IMR-90 (cell line): Measurements from ENCODE around the gene NEIL3. TPM values are rescaled to one million over a fixed set of nuclear protein-coding genes. Genes with fewer than 3 reads are reported as not detected.

Experiments used
- ATAC-seq: fragments of 200-7000 bp; cut with Tn5 transposase; 2 replicates; pipeline ENCODE4 v1.9.1; 2020; ENCODE audit warnings: low read depth, mild to moderate bottlenecking, moderate library complexity
- BruUV-seq: library from RNA; stranded (reverse); fragments of 400-500 nt; replicated peaks from 2 replicates; lab custom pipeline; 2021; lab: Mats Ljungman, UMichigan
- CTCF ChIA-PET: fragments of 300-600 bp; formaldehyde crosslinking; extraction: SDS; loops from one replicate; lab custom pipeline; 2021; ENCODE audit warnings: antibody characterized with exemption; lab: Yijun Ruan, JAX
- POLR2A ChIA-PET: fragments of 300-600 bp; sonication (Branson Sonifier 250); formaldehyde crosslinking; loops from one replicate; lab custom pipeline; 2022; ENCODE audit warnings: antibody characterized with exemption; ENCODE audit not compliant: unreplicated experiment; lab: Charles Lee
- DNase-seq: peaks from one replicate; pipeline ENCODE4 v3.0.0; 2013
- H2AFZ ChIP-seq: replicated peaks from 2 replicates; pipeline ENCODE3; 2013; ENCODE audit warnings: low read length, mild to moderate bottlenecking; ENCODE audit not compliant: poor library complexity
- H2AK5ac ChIP-seq: 2 replicates; pipeline ENCODE4 v1.6.1; 2013; ENCODE audit warnings: low read depth, low read length, inconsistent platforms
- H2AK9ac ChIP-seq: replicated peaks from 2 replicates; pipeline ENCODE3; 2013; ENCODE audit warnings: mild to moderate bottlenecking, low read depth, low read length, moderate library complexity; ENCODE audit not compliant: poor library complexity
- H2BK120ac ChIP-seq: 2 replicates; pipeline ENCODE4 v1.6.1; 2013; ENCODE audit warnings: low read depth, low read length, inconsistent platforms
- H2BK15ac ChIP-seq: 3 replicates; pipeline ENCODE4 v1.6.1; 2013; ENCODE audit warnings: low read depth, low read length, inconsistent platforms
- H2BK20ac ChIP-seq: 2 replicates; pipeline ENCODE4 v1.6.1; 2013; ENCODE audit warnings: low read depth, mild to moderate bottlenecking, inconsistent platforms, low read length, moderate library complexity
- H2BK5ac ChIP-seq: 2 replicates; pipeline ENCODE4 v1.6.1; 2013; ENCODE audit warnings: mild to moderate bottlenecking, low read depth, low read length, inconsistent platforms; ENCODE audit not compliant: poor library complexity, severe bottlenecking
- H3K14ac ChIP-seq: replicated peaks from 2 replicates; pipeline ENCODE4 v1.6.1; 2013; ENCODE audit warnings: low read depth, low read length, inconsistent platforms
- H3K18ac ChIP-seq: 2 replicates; pipeline ENCODE4 v1.6.1; 2013; ENCODE audit warnings: low read depth, low read length, control low read depth
- H3K23ac ChIP-seq: 2 replicates; pipeline ENCODE4 v1.6.1; 2013; ENCODE audit warnings: low read depth, low read length, inconsistent platforms
- H3K27ac ChIP-seq: 2 replicates; pipeline ENCODE4 v1.5.1; 2013; ENCODE audit warnings: mild to moderate bottlenecking, control low read depth, low read length; ENCODE audit not compliant: insufficient read depth
- H3K27me3 ChIP-seq: 2 replicates; pipeline ENCODE4 v1.6.1; 2013; ENCODE audit warnings: low read length; ENCODE audit not compliant: control insufficient read depth, insufficient read depth
- H3K36me3 ChIP-seq: 2 replicates; pipeline ENCODE4 v1.6.1; 2013; ENCODE audit warnings: low read length, mixed read lengths; ENCODE audit not compliant: control insufficient read depth, insufficient read depth
- H3K4ac ChIP-seq: 2 replicates; pipeline ENCODE4 v1.6.1; 2013; ENCODE audit warnings: low read depth, low read length, inconsistent platforms
- H3K4me1 ChIP-seq: 2 replicates; pipeline ENCODE4 v1.6.1; 2013; ENCODE audit warnings: low read length, mixed read lengths; ENCODE audit not compliant: control insufficient read depth, insufficient read depth
- H3K4me2 ChIP-seq: 2 replicates; pipeline ENCODE4 v1.6.1; 2013; ENCODE audit warnings: low read depth, mild to moderate bottlenecking, control low read depth, low read length, moderate library complexity
- H3K4me3 ChIP-seq: 2 replicates; pipeline ENCODE4 v1.5.1; 2013; ENCODE audit warnings: low read depth, mild to moderate bottlenecking, control low read depth, low read length, moderate library complexity; ENCODE audit not compliant: insufficient read depth
- H3K56ac ChIP-seq: 2 replicates; pipeline ENCODE4 v1.6.1; 2013; ENCODE audit warnings: low read length, inconsistent platforms; ENCODE audit not compliant: insufficient read depth; ENCODE audit errors: extremely low read depth
- H3K79me1 ChIP-seq, 2 experiments: 2 replicates each; pipeline ENCODE4 v1.6.1; 2013; ENCODE audit warnings: low read length in 2 of 2, inconsistent platforms in 1 of 2, low read depth in 1 of 2
- H3K9ac ChIP-seq: 2 replicates; pipeline ENCODE4 v1.6.1; 2013; ENCODE audit warnings: low read depth, low read length, control low read depth
- H3K9me1 ChIP-seq: 2 replicates; pipeline ENCODE4 v1.6.1; 2013; ENCODE audit warnings: low read length, inconsistent platforms; ENCODE audit not compliant: insufficient read depth
- H3K9me3 ChIP-seq: 2 replicates; pipeline ENCODE4 v1.6.1; 2013; ENCODE audit warnings: low read length; ENCODE audit not compliant: control insufficient read depth, insufficient read depth
- H4K20me1 ChIP-seq: 2 replicates; pipeline ENCODE4 v1.6.1; 2013; ENCODE audit warnings: low read length, inconsistent platforms; ENCODE audit not compliant: insufficient read depth
- H4K5ac ChIP-seq: 2 replicates; pipeline ENCODE4 v1.6.1; 2013; ENCODE audit warnings: mild to moderate bottlenecking, low read depth, low read length, control low read depth
- H4K8ac ChIP-seq, 2 experiments: 2 replicates each; pipeline ENCODE4 v1.6.1; 2013; ENCODE audit warnings: low read depth in 2 of 2, low read length in 2 of 2, control low read depth in 1 of 2, inconsistent platforms in 1 of 2
- H4K91ac ChIP-seq: 2 replicates; pipeline ENCODE4 v1.6.1; 2013; ENCODE audit warnings: low read depth, low read length, inconsistent platforms; ENCODE audit not compliant: insufficient read depth
- BHLHE40 ChIP-seq: fragments of 150-350 bp; IDR thresholded peaks from 2 replicates; pipeline ENCODE4 v1.6.1; 2016; ENCODE audit warnings: mild to moderate bottlenecking, low read depth, low read length
- CEBPB ChIP-seq: IDR thresholded peaks from 2 replicates; pipeline ENCODE4 v1.6.1; 2012; ENCODE audit warnings: low read depth, low read length, improper control_type of control experiment
- CHD1 ChIP-seq: IDR thresholded peaks from 2 replicates; pipeline ENCODE4 v1.6.1; 2012; ENCODE audit warnings: low read depth, low read length, improper control_type of control experiment
- CTCF ChIP-seq: conservative IDR thresholded peaks from 2 replicates; pipeline ENCODE4 v1.5.1; 2012; ENCODE audit warnings: mild to moderate bottlenecking, low read depth, low read length, improper control_type of control experiment
- ELK1 ChIP-seq: fragments of 150-350 bp; IDR thresholded peaks from 2 replicates; pipeline ENCODE4 v1.6.1; 2016; ENCODE audit warnings: low read depth, mild to moderate bottlenecking, low read length, moderate library complexity, borderline replicate concordance
- FOS ChIP-seq: fragments of 150-350 bp; IDR thresholded peaks from 2 replicates; pipeline ENCODE4 v1.6.1; 2016; ENCODE audit warnings: low read depth, low read length
- MAFK ChIP-seq: IDR thresholded peaks from 2 replicates; pipeline ENCODE4 v1.6.1; 2012; ENCODE audit warnings: low read depth, low read length, improper control_type of control experiment
- MAZ ChIP-seq: IDR thresholded peaks from 2 replicates; pipeline ENCODE4 v1.6.1; 2012; ENCODE audit warnings: low read depth, mild to moderate bottlenecking, low read length, improper control_type of control experiment, moderate library complexity, borderline replicate concordance
- MXI1 ChIP-seq: IDR thresholded peaks from 2 replicates; pipeline ENCODE4 v1.6.1; 2012; ENCODE audit warnings: low read depth, mild to moderate bottlenecking, low read length, moderate library complexity, borderline replicate concordance
- NFE2L2 ChIP-seq: fragments of 150-350 bp; IDR thresholded peaks from 2 replicates; pipeline ENCODE4 v1.6.1; 2016; ENCODE audit warnings: low read depth, mild to moderate bottlenecking, low read length
- POLR2A ChIP-seq: IDR thresholded peaks from 2 replicates; pipeline ENCODE4 v1.6.1; 2012; ENCODE audit warnings: mild to moderate bottlenecking, low read depth, low read length
- RAD21 ChIP-seq: IDR thresholded peaks from 2 replicates; pipeline ENCODE4 v1.6.1; 2012; ENCODE audit warnings: low read length, improper control_type of control experiment
- RCOR1 ChIP-seq: IDR thresholded peaks from 2 replicates; pipeline ENCODE4 v1.6.1; 2012; ENCODE audit warnings: mild to moderate bottlenecking, low read length, improper control_type of control experiment; ENCODE audit not compliant: insufficient replicate concordance
- RFX5 ChIP-seq: IDR thresholded peaks from 2 replicates; pipeline ENCODE4 v1.8.0; 2012; ENCODE audit warnings: low read depth, mild to moderate bottlenecking, low read length, moderate library complexity
- SMC3 ChIP-seq: fragments of 150-350 bp; IDR thresholded peaks from 2 replicates; pipeline ENCODE4 v1.6.1; 2016; ENCODE audit warnings: low read depth, mild to moderate bottlenecking, antibody characterized with exemption, low read length, moderate library complexity
- USF2 ChIP-seq: fragments of 150-350 bp; IDR thresholded peaks from 2 replicates; pipeline ENCODE4 v1.6.1; 2017; ENCODE audit warnings: mild to moderate bottlenecking, antibody characterized with exemption, low read length, low read depth
- WGBS, 2 experiments: methylation state at CpG; one replicate each; pipeline versions ENCODE4 v1.1.5 to v1.1.7; 2013; ENCODE audit warnings: missing lambda C conversion rate in 2 of 2; ENCODE audit not compliant: insufficient read length in 1 of 2; ENCODE audit errors: extremely low coverage in 2 of 2; 5-methylcytosine and 5-hydroxymethylcytosine counted together
- dilution Hi-C: fragments of 300-500 bp; cut with HindIII; formaldehyde crosslinking; loops from one replicate; pipeline ENCODE4 v1.14.3; 2018; ENCODE audit warnings: low sequenced_read_pairs; ENCODE audit not compliant: unreplicated experiment
- in situ Hi-C: fragments of 300-500 bp; cut with MboI; formaldehyde crosslinking; loops from 3 replicates; pipeline ENCODE4 v1.14.3; 2019; ENCODE audit warnings: low sequenced_read_pairs, inconsistent platforms, mixed read lengths
- intact Hi-C: fragments of 100-400 bp; cut with micrococcal nuclease; formaldehyde crosslinking; loops from 2 replicates; pipeline ENCODE4 v1.10.0; 2022
- polyA plus RNA-seq, 3 experiments: library from polyadenylated mRNA; depleted of rRNA; stranded (reverse); fragments of >200 nt; gene quantifications; 2 replicates each; pipeline ENCODE4 v1.2.3, GENCODE V29; 2012; ENCODE audit warnings: low replicate concordance in 1 of 3
- total RNA-seq: library from RNA; depleted of rRNA; stranded (reverse); fragments of >200 nt; gene quantifications from 2 replicates; pipeline ENCODE4 v1.2.3, GENCODE V29; 2012

NEIL3 gene
- total and polyA plus RNA-seq, 2 of the 4 experiments (the other 2 are of a cell fraction) = 4.4 to 7.9 TPM

GRCh38 chr4:177292171-177292570 is 17.5 kb upstream of the NEIL3 start:
- ChIA-PET POLR2A (no interaction called here), CTCF (no interaction called here)
- H3K27me3 ChIP-seq = no peaks in the 10 kb centered on the region
- H3K9me3 ChIP-seq = no peaks in the 10 kb centered on the region
- no peak overlapping the region for H2BK15ac ChIP-seq
- H2BK5ac ChIP-seq = no peak overlapping the region
- no peak overlapping the region for H2AK5ac ChIP-seq
- no peak overlapping the region for H2BK20ac ChIP-seq
- peaks cover 2% of the 10 kb centered on the region; the same call in 1 of the 2 replicates for H3K4me1 ChIP-seq
- no peaks in the 10 kb centered on the region for H3K79me1 ChIP-seq
- H2BK120ac ChIP-seq = no peak overlapping the region
- TF ChIP-seq NFE2L2 = no peak
- no peak for TF ChIP-seq SMC3
- no peak for TF ChIP-seq RAD21
- TF ChIP-seq ELK1 = no peak
- TF ChIP-seq RFX5 = no peak
- TF ChIP-seq CHD1 = no peak
- no peak for TF ChIP-seq MAZ
- TF ChIP-seq BHLHE40 = no peak
- no peak for TF ChIP-seq RCOR1
- TF ChIP-seq CTCF = no peak
- no peak for TF ChIP-seq FOS
- no peak for TF ChIP-seq MAFK
- TF ChIP-seq CEBPB = no peak
- TF ChIP-seq MXI1 = no peak
- no peak for TF ChIP-seq USF2
- no peak for TF ChIP-seq POLR2A
- no peaks in the 10 kb centered on the region for H4K20me1 ChIP-seq
- no peak overlapping the region for H3K4me2 ChIP-seq
- in situ Hi-C loops = no loop called here
- H3K4me3 ChIP-seq = no peak overlapping the region
- no peak overlapping the region for H4K5ac ChIP-seq
- dilution Hi-C loops = no loop called here
- H3K36me3 ChIP-seq = no peaks in the 10 kb centered on the region
- WGBS, 2 experiments = no CpG with 5 or more reads among the region's 2 CpGs
- no peak overlapping the region for H3K14ac ChIP-seq
- no peak overlapping the region for H4K8ac ChIP-seq
- DNase-seq = no peak
- H3K9me1 ChIP-seq = no peaks in the 10 kb centered on the region
- ATAC-seq = no peak
- no peak overlapping the region for H2AFZ ChIP-seq
- no peak overlapping the region for H3K27ac ChIP-seq
- no peak overlapping the region for H4K91ac ChIP-seq
- H3K56ac ChIP-seq = no peak overlapping the region
- no peak overlapping the region for H3K18ac ChIP-seq
- no peak overlapping the region for H2AK9ac ChIP-seq
- no peak overlapping the region for H3K9ac ChIP-seq
- no peak overlapping the region for H3K23ac ChIP-seq
- intact Hi-C loops = no loop called here
- BruUV-seq = no TSS peak
- no peak overlapping the region for H3K4ac ChIP-seq
